NCI-H510A (cell line): Measurements from ENCODE around the gene CFAP74.

ENCODE experiments used
- DNase-seq: peaks from one replicate; lab custom pipeline; 2025; lab: John Stamatoyannopoulos, UW

The CFAP74 gene

GRCh38 chr1:1928231-1929101 is 75.1 kb downstream of the CFAP74 start:
- no peak for DNase-seq

- DNase-seq = no peak
These were observed 75.8 kb downstream of the CFAP74 start for GRCh38 chr1:1927751-1928150.

- DNase-seq = no peak
These were observed 76.5 kb downstream of the CFAP74 start for GRCh38 chr1:1926886-1927660.

- DNase-seq = no peak
These were observed 77.2 kb downstream of the CFAP74 start for GRCh38 chr1:1926346-1926811.

GRCh38 chr1:1925437-1926345 is 77.9 kb downstream of the CFAP74 start:
- DNase-seq = no peak

GRCh38 chr1:1924849-1925248 is 78.7 kb downstream of the CFAP74 start:
- no peak for DNase-seq

- DNase-seq = no peak
These were observed 79.2 kb downstream of the CFAP74 start for GRCh38 chr1:1924386-1924785.

GRCh38 chr1:1922956-1923833 is 80.4 kb downstream of the CFAP74 start:
- no peak for DNase-seq

- DNase-seq = no peak
These were observed 81.0 kb downstream of the CFAP74 start for GRCh38 chr1:1922702-1922955.

- no peak for DNase-seq
These were observed 81.5 kb downstream of the CFAP74 start for GRCh38 chr1:1921901-1922701.

- no peak for DNase-seq
These were observed 82.1 kb downstream of the CFAP74 start for GRCh38 chr1:1921459-1921862.

- DNase-seq = no peak
These were observed 82.8 kb downstream of the CFAP74 start for GRCh38 chr1:1920608-1921458.

- no peak for DNase-seq
These were observed 83.5 kb downstream of the CFAP74 start for GRCh38 chr1:1920057-1920607.

- DNase-seq = peak; percentile 45
These were observed 84.1 kb downstream of the CFAP74 start for GRCh38 chr1:1919304-1920056.

- DNase-seq = no peak
These were observed 84.7 kb downstream of the CFAP74 start, which contains the start of gene TMEM52 for GRCh38 chr1:1918901-1919303. TSS of gene TMEM52 (minus strand) at chr1:1919279. CDS start at chr1:1919265, 14 bp downstream.

GRCh38 chr1:1917995-1918900 is 85.3 kb downstream of the CFAP74 start:
- DNase-seq = no peak

- DNase-seq = no peak
These were observed 86.1 kb downstream of the CFAP74 start for GRCh38 chr1:1917304-1917976.
